ENCODE results near the gene GIMAP1.

GIMAP1 gene

DNA sequence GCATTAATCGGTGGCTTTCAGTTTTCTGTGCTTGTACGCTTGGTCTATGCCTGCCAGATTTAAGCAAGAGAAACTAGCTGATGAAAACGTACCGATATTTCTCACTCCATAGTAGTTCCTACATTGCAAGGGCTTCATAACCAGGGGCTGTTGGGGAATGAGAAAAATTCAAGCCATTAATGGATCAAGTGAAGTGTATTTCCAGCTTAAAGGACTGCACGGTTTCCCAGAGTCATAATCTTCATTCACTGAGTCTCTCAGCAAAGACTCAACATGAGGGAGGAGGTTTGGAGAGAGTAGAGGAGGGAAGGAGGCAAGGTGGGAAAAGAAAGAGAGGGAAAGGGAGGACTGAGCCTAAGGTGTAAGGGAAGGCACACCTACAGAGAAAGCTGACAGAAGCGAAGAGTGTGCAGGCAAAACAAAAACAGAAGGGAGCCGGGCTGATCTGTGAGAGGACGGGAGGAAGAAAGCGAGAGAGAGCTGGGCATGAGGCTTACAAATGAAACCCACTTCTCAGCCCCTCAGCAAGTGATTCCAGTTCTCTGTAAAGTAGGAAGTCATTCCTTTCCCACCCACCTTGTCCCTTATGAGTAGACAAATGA is 30.3 kb upstream of the GIMAP1 start:
- Histone ChIP-seq H3K9me3 (ENCODE audit: control insufficient read depth, low read length) (no peaks in the 10 kb centered on the region), H3K27me3 (ENCODE audit: control insufficient read depth, insufficient read depth, low read length, poor library complexity, severe bottlenecking) (no peaks in the 10 kb centered on the region), H3K4me1 (ENCODE audit: control insufficient read depth, insufficient read depth, low read length) (no peaks in the 10 kb centered on the region), H3K36me3 (ENCODE audit: control insufficient read depth, insufficient read depth, low read length) (no peaks in the 10 kb centered on the region), H3K27ac (ENCODE audit: insufficient read depth, low read depth, low read length, poor library complexity, severe bottlenecking) (no peak overlapping the region), H3K4me3 (ENCODE audit: insufficient read depth, low read depth, low read length) (no peak overlapping the region)
- WGBS, 2 experiments: 83 to 87% methylated on average over 9 of the region's 9 CpGs

- 93 to 94% methylated on average over 6 of the region's 6 CpGs for WGBS, 2 experiments
- Histone ChIP-seq H3K4me3 (ENCODE audit: insufficient read depth, low read depth, low read length) (no peak overlapping the region), H3K9me3 (ENCODE audit: control insufficient read depth, low read length) (no peaks in the 10 kb centered on the region), H3K36me3 (ENCODE audit: control insufficient read depth, insufficient read depth, low read length) (no peaks in the 10 kb centered on the region), H3K4me1 (ENCODE audit: control insufficient read depth, insufficient read depth, low read length) (no peaks in the 10 kb centered on the region), H3K27ac (ENCODE audit: insufficient read depth, low read depth, low read length, poor library complexity, severe bottlenecking) (no peak overlapping the region), H3K27me3 (ENCODE audit: control insufficient read depth, insufficient read depth, low read length, poor library complexity, severe bottlenecking) (no peaks in the 10 kb centered on the region)
Observed at GRCh38 chr7:150688630-150689029, 27.8 kb upstream of the GIMAP1 start.

GRCh38 chr7:150695654-150696053 is 20.8 kb upstream of the GIMAP1 start:
- 58 to 90% methylated on average over 2 of the region's 2 CpGs for WGBS, 2 experiments
- H3K27me3 ChIP-seq (ENCODE audit: control insufficient read depth, insufficient read depth, low read length, poor library complexity, severe bottlenecking): no peaks in the 10 kb centered on the region
- no peaks in the 10 kb centered on the region for H3K4me1 ChIP-seq (ENCODE audit: control insufficient read depth, insufficient read depth, low read length)
- no peaks in the 10 kb centered on the region for H3K36me3 ChIP-seq (ENCODE audit: control insufficient read depth, insufficient read depth, low read length)
- H3K9me3 ChIP-seq (ENCODE audit: control insufficient read depth, low read length): no peaks in the 10 kb centered on the region
- no peak overlapping the region for H3K4me3 ChIP-seq (ENCODE audit: insufficient read depth, low read depth, low read length)
- no peak overlapping the region for H3K27ac ChIP-seq (ENCODE audit: insufficient read depth, low read depth, low read length, poor library complexity, severe bottlenecking)

GRCh38 chr7:150703209-150703608 is 13.2 kb upstream of the GIMAP1 start:
- WGBS, 2 experiments: 100% methylated on average over 1 of the region's 1 CpG

GRCh38 chr7:150715293-150715692 is 1.1 kb upstream of the GIMAP1 start:
- H3K9me3 ChIP-seq (ENCODE audit: control insufficient read depth, low read length): no peaks in the 10 kb centered on the region
- 79 to 90% methylated on average over 4 of the region's 4 CpGs for WGBS, 2 experiments
- H3K36me3 ChIP-seq (ENCODE audit: control insufficient read depth, insufficient read depth, low read length): no peaks in the 10 kb centered on the region
- no peaks in the 10 kb centered on the region for H3K4me1 ChIP-seq (ENCODE audit: control insufficient read depth, insufficient read depth, low read length)
- no peak overlapping the region for H3K4me3 ChIP-seq (ENCODE audit: insufficient read depth, low read depth, low read length)
- no peak overlapping the region for H3K27ac ChIP-seq (ENCODE audit: insufficient read depth, low read depth, low read length, poor library complexity, severe bottlenecking)
- peaks cover 7% of the 10 kb centered on the region for H3K27me3 ChIP-seq (ENCODE audit: control insufficient read depth, insufficient read depth, low read length, poor library complexity, severe bottlenecking)

More at GRCh38 chr7:150703209-150703608, 13.2 kb upstream of the GIMAP1 start:
- no peak overlapping the region for H3K4me3 ChIP-seq (ENCODE audit: insufficient read depth, low read depth, low read length)
- peaks cover 5% of the 10 kb centered on the region for H3K9me3 ChIP-seq (ENCODE audit: control insufficient read depth, low read length)
- no peaks in the 10 kb centered on the region for H3K27me3 ChIP-seq (ENCODE audit: control insufficient read depth, insufficient read depth, low read length, poor library complexity, severe bottlenecking)
- H3K27ac ChIP-seq (ENCODE audit: insufficient read depth, low read depth, low read length, poor library complexity, severe bottlenecking): no peak overlapping the region
- no peaks in the 10 kb centered on the region for H3K4me1 ChIP-seq (ENCODE audit: control insufficient read depth, insufficient read depth, low read length)
- H3K36me3 ChIP-seq (ENCODE audit: control insufficient read depth, insufficient read depth, low read length): no peaks in the 10 kb centered on the region

DNA sequence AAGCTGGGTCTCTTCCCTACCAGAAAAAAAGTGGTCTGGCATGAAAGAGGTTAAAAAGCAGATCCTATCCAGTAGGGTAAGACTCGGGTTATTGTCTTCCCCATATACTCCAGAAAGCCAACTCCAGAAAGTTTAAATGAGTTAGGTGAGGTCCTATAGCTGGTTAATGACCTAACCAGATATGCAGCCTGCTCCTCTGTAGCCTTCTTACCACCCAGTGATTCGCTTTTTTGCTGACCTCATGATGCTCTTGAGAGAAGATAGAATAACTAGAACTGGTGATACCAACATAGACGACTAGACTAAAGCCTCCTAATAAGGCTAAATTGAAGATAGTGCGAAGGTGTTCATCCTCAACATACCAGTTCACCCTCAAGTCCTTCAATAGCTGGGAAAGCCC is 675 bp upstream of the GIMAP1 start:
- H3K4me1 ChIP-seq (ENCODE audit: control insufficient read depth, insufficient read depth, low read length): no peaks in the 10 kb centered on the region
- no peak overlapping the region for H3K27ac ChIP-seq (ENCODE audit: insufficient read depth, low read depth, low read length, poor library complexity, severe bottlenecking)
- H3K27me3 ChIP-seq (ENCODE audit: control insufficient read depth, insufficient read depth, low read length, poor library complexity, severe bottlenecking): peaks cover 7% of the 10 kb centered on the region
- H3K36me3 ChIP-seq (ENCODE audit: control insufficient read depth, insufficient read depth, low read length): no peaks in the 10 kb centered on the region
- H3K4me3 ChIP-seq (ENCODE audit: insufficient read depth, low read depth, low read length): no peak overlapping the region
- H3K9me3 ChIP-seq (ENCODE audit: control insufficient read depth, low read length): no peaks in the 10 kb centered on the region
- 48 to 63% methylated on average over 3 to 4 of the region's 4 CpGs for WGBS, 2 experiments

DNA sequence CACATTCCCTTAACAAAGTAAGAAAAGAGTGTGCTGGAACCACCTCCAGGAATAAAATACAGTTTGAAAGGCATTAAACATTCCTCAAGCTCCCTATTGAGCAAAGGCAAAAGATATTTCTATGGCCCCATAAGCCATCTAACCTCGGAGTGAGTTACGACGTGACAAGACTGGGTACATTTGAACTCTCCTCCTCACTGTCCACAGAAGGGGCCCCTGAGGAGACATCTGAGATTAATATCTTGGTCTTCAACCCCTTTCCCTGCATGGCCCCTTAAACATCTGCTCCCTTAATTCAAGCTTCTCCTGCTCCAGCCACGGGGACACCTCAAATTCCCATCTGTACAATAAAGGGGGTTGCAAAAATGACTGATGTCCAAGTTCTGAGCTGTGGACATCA is 526 bp downstream of the GIMAP1 start:
- Histone ChIP-seq H3K4me1 (ENCODE audit: control insufficient read depth, insufficient read depth, low read length) (no peaks in the 10 kb centered on the region), H3K4me3 (ENCODE audit: insufficient read depth, low read depth, low read length) (no peak overlapping the region), H3K9me3 (ENCODE audit: control insufficient read depth, low read length) (no peaks in the 10 kb centered on the region), H3K27ac (ENCODE audit: insufficient read depth, low read depth, low read length, poor library complexity, severe bottlenecking) (no peak overlapping the region), H3K27me3 (ENCODE audit: control insufficient read depth, insufficient read depth, low read length, poor library complexity, severe bottlenecking) (peaks cover 7% of the 10 kb centered on the region), H3K36me3 (ENCODE audit: control insufficient read depth, insufficient read depth, low read length) (no peaks in the 10 kb centered on the region)
- WGBS, 2 experiments: 79 to 80% methylated on average over 4 of the region's 4 CpGs

DNA sequence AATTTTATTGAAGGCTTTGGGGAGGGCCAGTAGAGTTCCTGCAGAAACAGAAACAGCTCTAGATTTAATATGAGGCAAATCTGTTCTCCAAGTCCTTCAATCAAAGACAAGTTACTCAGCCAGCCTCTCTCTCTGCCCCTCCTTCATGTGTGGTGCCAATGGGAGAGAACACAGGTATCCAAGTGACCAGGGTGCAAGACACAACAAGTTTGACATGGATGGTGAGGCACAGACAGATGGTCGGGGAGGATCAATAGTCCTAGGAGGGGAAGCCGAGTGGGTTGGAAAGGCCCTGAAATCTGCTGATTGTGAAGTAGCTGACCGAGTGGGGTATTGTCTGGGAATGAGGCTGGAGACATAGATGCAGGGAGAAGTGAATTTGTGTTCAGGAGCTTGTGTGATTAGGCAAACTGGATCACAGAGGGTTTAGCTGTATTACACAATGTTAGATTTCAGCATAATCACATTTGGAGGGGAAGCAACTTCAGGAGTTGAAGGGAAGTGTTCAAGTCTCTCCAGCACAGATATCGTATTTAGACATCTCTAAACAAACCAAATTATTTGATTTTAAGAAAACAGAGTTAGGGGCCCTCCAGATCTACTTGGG is 1.5 kb downstream of the GIMAP1 start:
- Histone ChIP-seq H3K36me3 (ENCODE audit: control insufficient read depth, insufficient read depth, low read length) (no peaks in the 10 kb centered on the region), H3K27ac (ENCODE audit: insufficient read depth, low read depth, low read length, poor library complexity, severe bottlenecking) (no peak overlapping the region)
- WGBS, 2 experiments: 80 to 84% methylated on average over 3 to 4 of the region's 4 CpGs

DNA sequence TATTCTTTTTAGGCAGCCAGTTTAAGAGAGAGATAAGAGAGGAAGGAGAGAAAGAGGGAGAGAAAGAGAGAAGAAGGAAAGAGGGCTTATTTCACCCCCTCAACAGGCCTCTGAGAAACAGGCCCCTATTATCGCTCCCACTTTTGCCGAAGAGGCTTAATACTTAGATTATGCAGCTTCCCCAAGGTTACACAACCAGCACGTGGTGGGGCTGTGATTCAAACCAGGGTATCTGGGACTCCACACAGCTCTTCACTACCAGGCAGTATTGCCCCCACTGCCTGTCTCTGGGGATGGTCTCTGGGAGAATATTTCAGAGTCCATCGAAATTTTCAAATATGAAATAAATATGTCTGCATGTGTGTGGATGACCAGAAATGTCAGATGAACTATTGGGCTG is 3.0 kb downstream of the GIMAP1 start:
- Histone ChIP-seq H3K4me3 (ENCODE audit: insufficient read depth, low read depth, low read length) (no peak overlapping the region), H3K27me3 (ENCODE audit: control insufficient read depth, insufficient read depth, low read length, poor library complexity, severe bottlenecking) (peaks cover 7% of the 10 kb centered on the region), H3K9me3 (ENCODE audit: control insufficient read depth, low read length) (no peaks in the 10 kb centered on the region), H3K4me1 (ENCODE audit: control insufficient read depth, insufficient read depth, low read length) (no peaks in the 10 kb centered on the region), H3K27ac (ENCODE audit: insufficient read depth, low read depth, low read length, poor library complexity, severe bottlenecking) (no peak overlapping the region), H3K36me3 (ENCODE audit: control insufficient read depth, insufficient read depth, low read length) (no peaks in the 10 kb centered on the region)
- 80 to 86% methylated on average over 4 of the region's 4 CpGs for WGBS, 2 experiments

More for the DNA sequence above, 1.5 kb downstream of the GIMAP1 start:
- Histone ChIP-seq H3K9me3 (ENCODE audit: control insufficient read depth, low read length) (no peaks in the 10 kb centered on the region), H3K4me3 (ENCODE audit: insufficient read depth, low read depth, low read length) (no peak overlapping the region), H3K4me1 (ENCODE audit: control insufficient read depth, insufficient read depth, low read length) (no peaks in the 10 kb centered on the region), H3K27me3 (ENCODE audit: control insufficient read depth, insufficient read depth, low read length, poor library complexity, severe bottlenecking) (peaks cover 7% of the 10 kb centered on the region)

GRCh38 chr7:150719960-150720891 is 3.8 kb downstream of the GIMAP1 start:
- Histone ChIP-seq H3K36me3 (ENCODE audit: control insufficient read depth, insufficient read depth, low read length) (no peaks in the 10 kb centered on the region), H3K27ac (ENCODE audit: insufficient read depth, low read depth, low read length, poor library complexity, severe bottlenecking) (no peak overlapping the region), H3K27me3 (ENCODE audit: control insufficient read depth, insufficient read depth, low read length, poor library complexity, severe bottlenecking) (peaks cover 7% of the 10 kb centered on the region), H3K4me3 (ENCODE audit: insufficient read depth, low read depth, low read length) (no peak overlapping the region), H3K9me3 (ENCODE audit: control insufficient read depth, low read length) (no peaks in the 10 kb centered on the region), H3K4me1 (ENCODE audit: control insufficient read depth, insufficient read depth, low read length) (no peaks in the 10 kb centered on the region)
- 92 to 93% methylated on average over 52 of the region's 52 CpGs for WGBS, 2 experiments
